Brain microvascular endothelial cell (primary cell): Measurements from ENCODE around the gene UNC45A.

Source experiments
- DNase-seq: peaks from one replicate; pipeline ENCODE4 v3.0.0-alpha.2; 2020
- H3K27ac ChIP-seq: fragments of 250-450 bp; sonication (Bioruptor Pico); 2 replicates; pipeline ENCODE4 v1.5.1; 2020; ENCODE audit warnings: mild to moderate bottlenecking, moderate library complexity
- H3K27me3 ChIP-seq: fragments of 250-450 bp; sonication (Bioruptor Pico); replicated peaks from 2 replicates; pipeline ENCODE4 v1.5.1; 2020; ENCODE audit warnings: mild to moderate bottlenecking
- H3K36me3 ChIP-seq: fragments of 250-450 bp; sonication (Bioruptor Pico); replicated peaks from 2 replicates; pipeline ENCODE4 v1.5.1; 2020; ENCODE audit warnings: mild to moderate bottlenecking
- H3K4me3 ChIP-seq: 2 replicates; pipeline ENCODE4 v1.5.1; 2011; ENCODE audit warnings: low read depth, mild to moderate bottlenecking, control low read depth, low read length, moderate library complexity
- in situ Hi-C: cut with HindIII; loops from 2 replicates; pipeline ENCODE4 v1.10.0; 2017; ENCODE audit warnings: low sequenced_read_pairs, low pct_ligation_motif_present
- TF ChIP-seq, protein P1 (sequence below): IDR thresholded peaks from 2 replicates; pipeline ENCODE4 v1.5.1; 2011; ENCODE audit warnings: low read depth, mild to moderate bottlenecking, moderate library complexity, low read length, control low read depth, inconsistent platforms; ENCODE audit errors: missing control alignments

Gene UNC45A

DNA sequence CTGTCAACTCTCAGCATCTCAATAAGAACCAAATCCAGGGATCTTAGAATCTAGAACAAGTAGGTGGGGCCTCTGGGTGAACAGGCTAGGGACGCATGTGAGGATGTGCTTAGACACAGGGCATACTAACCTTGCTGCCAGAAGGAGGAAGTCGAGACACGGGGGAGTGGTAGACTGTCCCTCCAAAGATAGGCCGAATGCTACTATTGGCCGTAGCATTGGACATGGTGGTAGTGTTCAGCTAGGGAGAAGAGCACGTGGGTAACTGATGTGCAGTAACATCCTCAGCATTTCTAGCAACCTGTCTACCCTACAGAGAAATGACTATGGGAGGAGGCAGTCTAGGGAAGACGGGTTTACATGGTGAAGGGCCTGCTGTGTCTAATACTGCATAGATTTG lies 35.2 kb downstream of the UNC45A start:
- no peak for DNase-seq
- TF ChIP-seq, protein P1, sequence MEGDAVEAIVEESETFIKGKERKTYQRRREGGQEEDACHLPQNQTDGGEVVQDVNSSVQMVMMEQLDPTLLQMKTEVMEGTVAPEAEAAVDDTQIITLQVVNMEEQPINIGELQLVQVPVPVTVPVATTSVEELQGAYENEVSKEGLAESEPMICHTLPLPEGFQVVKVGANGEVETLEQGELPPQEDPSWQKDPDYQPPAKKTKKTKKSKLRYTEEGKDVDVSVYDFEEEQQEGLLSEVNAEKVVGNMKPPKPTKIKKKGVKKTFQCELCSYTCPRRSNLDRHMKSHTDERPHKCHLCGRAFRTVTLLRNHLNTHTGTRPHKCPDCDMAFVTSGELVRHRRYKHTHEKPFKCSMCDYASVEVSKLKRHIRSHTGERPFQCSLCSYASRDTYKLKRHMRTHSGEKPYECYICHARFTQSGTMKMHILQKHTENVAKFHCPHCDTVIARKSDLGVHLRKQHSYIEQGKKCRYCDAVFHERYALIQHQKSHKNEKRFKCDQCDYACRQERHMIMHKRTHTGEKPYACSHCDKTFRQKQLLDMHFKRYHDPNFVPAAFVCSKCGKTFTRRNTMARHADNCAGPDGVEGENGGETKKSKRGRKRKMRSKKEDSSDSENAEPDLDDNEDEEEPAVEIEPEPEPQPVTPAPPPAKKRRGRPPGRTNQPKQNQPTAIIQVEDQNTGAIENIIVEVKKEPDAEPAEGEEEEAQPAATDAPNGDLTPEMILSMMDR, result no peak
- Histone ChIP-seq H3K27ac (no peak overlapping the region), H3K36me3 (peaks cover 32% of the 10 kb centered on the region), H3K27me3 (no peaks in the 10 kb centered on the region), H3K4me3 (no peak overlapping the region)
- in situ Hi-C loops, result no loop called here

DNA sequence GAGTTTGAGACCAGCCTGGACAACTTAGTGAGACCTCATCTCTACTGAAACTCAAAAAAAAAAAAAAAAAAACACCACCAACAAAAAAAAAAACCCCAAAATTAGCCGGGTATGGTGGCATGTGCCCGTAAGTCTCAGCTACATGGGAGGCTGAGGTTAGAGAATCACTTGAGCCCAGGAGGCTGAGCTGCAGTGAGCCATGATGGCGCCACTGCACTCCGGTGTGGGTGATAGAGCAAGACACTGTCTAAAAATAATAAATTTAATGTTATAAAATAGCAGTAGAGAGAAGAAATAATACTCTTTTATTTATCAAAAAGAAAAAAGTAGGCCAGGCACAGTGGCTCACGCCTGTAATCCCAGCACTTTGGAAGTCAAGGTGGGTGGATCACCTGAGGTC lies 37.0 kb downstream of the UNC45A start:
- Histone ChIP-seq H3K36me3 (peaks cover 24% of the 10 kb centered on the region), H3K27ac (no peak overlapping the region), H3K27me3 (no peaks in the 10 kb centered on the region), H3K4me3 (no peak overlapping the region)
- DNase-seq, result no peak
- in situ Hi-C loops, result no loop called here
- TF ChIP-seq, protein P1, result no peak

GRCh38 chr15:90974216-90974615 lies 39.1 kb downstream of the UNC45A start:
- in situ Hi-C loops, result no loop called here
- TF ChIP-seq, protein P1, result no peak
- no peak for DNase-seq
- H3K27me3 ChIP-seq, result no peaks in the 10 kb centered on the region
- H3K27ac ChIP-seq, result no peak overlapping the region
- no peak overlapping the region for H3K4me3 ChIP-seq
- peaks cover 16% of the 10 kb centered on the region for H3K36me3 ChIP-seq

DNA sequence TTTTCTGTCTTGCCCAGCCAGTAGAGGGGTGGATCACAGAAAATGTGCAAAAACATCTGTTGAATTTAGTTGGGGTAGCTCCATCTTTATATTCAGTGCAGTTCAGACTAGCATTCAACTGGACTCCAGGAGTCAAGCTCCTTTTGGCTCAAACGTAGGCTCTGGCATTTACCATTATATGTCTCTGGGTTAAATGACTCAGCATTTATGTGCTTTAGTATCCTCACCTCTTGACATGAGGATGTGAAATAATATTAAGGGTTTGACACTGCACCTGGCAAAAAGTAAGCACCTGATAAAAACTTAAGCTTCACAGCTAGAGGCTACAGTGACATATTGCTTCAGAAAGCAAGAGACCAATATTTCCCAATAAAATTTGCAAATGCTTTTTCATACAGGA lies 44.5 kb downstream of the UNC45A start:
- in situ Hi-C loops, result no loop called here
- Histone ChIP-seq H3K36me3 (peaks cover 8% of the 10 kb centered on the region), H3K27me3 (no peaks in the 10 kb centered on the region), H3K27ac (no peak overlapping the region), H3K4me3 (no peak overlapping the region)
- TF ChIP-seq, protein P1, result no peak
- DNase-seq, result no peak

DNA sequence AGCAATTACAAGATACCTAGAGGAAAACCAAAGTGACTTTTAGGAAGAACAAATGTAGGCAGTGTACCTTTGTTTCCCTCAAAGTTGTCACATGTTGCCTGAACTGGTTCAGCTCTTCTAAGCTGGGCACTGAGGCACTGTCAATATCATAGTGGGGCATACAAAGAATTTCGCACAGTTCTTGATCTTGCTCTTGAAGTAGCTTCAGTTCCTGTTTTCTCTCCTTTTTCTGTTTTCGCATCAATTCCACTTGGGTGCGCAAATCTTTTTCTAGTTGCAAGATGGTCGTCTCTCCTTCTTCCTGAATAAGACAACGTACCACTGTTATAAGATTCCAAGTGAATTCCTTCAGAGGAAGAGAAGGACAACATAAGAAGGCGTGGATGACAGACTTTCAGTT lies 46.6 kb downstream of the UNC45A start:
- TF ChIP-seq, protein P1, result no peak
- Histone ChIP-seq H3K4me3 (no peak overlapping the region), H3K27me3 (no peaks in the 10 kb centered on the region), H3K36me3 (peaks cover 5% of the 10 kb centered on the region), H3K27ac (no peak overlapping the region)
- DNase-seq, result no peak
- in situ Hi-C loops, result no loop called here

- TF ChIP-seq, protein P1, result no peak
- Histone ChIP-seq H3K27me3 (no peaks in the 10 kb centered on the region), H3K4me3 (no peak overlapping the region), H3K27ac (no peak overlapping the region), H3K36me3 (peaks cover 5% of the 10 kb centered on the region)
- DNase-seq, result no peak
- in situ Hi-C loops, result no loop called here
Measured at GRCh38 chr15:90982135-90982534, 47.0 kb downstream of the UNC45A start.
